ENCODE measurements around the gene TTLL6. TPM values are rescaled to one million over a fixed set of nuclear protein-coding genes. Genes with fewer than 3 reads are reported as not detected.

TTLL6 gene
- total and polyA plus RNA-seq, 11 donors = 0.07 to 0.55 (median 0.15) TPM; not detected in 8

- no peaks in the 10 kb centered on the region for H3K36me3 ChIP-seq
- peaks cover 75 to 99% (median 98%) of the 10 kb centered on the region in 9 donors for H3K27me3 ChIP-seq
- H3K27ac ChIP-seq = no peak overlapping the region
- ATAC-seq = no peak
- intact Hi-C loops (cut with DNase I) = loop anchor here in 1 of 10 donors (10.0 kb wide), 1 partner anchor 255 kb away; no protein-coding TSS in a partner anchor
- no peak for DNase-seq
- peaks cover 0 to 21% (median 0%) of the 10 kb centered on the region in 12 donors for H3K4me1 ChIP-seq
- WGBS, 4 donors = 4 to 8% (median 7%) methylated on average over 29 to 32 of the region's 32 CpGs
- TF ChIP-seq, protein P1, sequence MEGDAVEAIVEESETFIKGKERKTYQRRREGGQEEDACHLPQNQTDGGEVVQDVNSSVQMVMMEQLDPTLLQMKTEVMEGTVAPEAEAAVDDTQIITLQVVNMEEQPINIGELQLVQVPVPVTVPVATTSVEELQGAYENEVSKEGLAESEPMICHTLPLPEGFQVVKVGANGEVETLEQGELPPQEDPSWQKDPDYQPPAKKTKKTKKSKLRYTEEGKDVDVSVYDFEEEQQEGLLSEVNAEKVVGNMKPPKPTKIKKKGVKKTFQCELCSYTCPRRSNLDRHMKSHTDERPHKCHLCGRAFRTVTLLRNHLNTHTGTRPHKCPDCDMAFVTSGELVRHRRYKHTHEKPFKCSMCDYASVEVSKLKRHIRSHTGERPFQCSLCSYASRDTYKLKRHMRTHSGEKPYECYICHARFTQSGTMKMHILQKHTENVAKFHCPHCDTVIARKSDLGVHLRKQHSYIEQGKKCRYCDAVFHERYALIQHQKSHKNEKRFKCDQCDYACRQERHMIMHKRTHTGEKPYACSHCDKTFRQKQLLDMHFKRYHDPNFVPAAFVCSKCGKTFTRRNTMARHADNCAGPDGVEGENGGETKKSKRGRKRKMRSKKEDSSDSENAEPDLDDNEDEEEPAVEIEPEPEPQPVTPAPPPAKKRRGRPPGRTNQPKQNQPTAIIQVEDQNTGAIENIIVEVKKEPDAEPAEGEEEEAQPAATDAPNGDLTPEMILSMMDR (IDR thresholded peaks at IDR 0.05) = no peak
- no peak for TF ChIP-seq POLR2A (IDR thresholded peaks at IDR 0.05)
- H3K9me3 ChIP-seq = no peaks in the 10 kb centered on the region
- H3K4me3 ChIP-seq = no peak overlapping the region
Observed at GRCh38 chr17:48749621-48750553, 67.1 kb downstream of the TTLL6 start.

DNA sequence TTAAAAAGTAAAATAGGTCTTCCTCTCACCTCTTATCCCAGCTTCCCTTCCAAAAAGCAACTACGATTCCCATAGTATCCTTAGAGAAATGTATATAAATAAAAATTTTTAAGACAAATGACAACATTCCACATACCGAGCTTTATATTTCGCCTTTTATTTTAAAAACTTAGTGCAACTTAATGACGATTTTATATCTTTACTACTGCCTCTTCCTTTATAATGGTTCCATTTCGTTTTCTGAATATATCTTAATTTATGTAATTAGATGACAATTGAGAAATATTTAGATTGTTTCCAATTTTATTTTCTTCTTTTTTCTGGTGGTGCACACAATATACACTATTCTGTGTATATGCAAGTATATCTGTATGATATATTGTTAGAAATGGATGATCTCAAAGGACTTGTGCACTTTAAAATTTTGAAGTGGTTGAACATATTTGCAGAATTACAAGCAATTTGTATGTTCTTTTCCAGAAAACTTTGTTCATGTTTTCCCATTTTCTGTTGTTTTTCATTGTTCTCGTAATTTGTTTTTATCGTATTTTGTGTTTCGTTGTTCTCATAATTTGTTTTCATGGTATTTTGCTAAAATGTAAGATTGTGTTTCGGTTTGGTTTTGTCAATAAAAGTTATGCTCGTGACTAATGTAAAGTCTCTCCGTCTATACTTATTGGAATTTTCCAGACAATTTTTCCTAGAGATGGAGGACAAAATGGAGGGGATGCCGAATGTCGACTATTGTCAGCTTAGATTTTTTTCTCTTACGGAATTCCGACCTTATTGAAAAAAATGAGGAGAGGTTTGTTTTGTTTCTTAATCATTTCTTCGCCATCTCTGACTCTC, 68.1 kb downstream of the TTLL6 start:
- H3K4me3 ChIP-seq = no peak overlapping the region
- 18 to 25% (median 23%) methylated on average over 16 of the region's 16 CpGs for WGBS, 4 donors
- intact Hi-C loops (cut with DNase I) = loop anchor here in 1 of 10 donors (10.0 kb wide), 1 partner anchor 256 kb away; no protein-coding TSS in a partner anchor
- H3K36me3 ChIP-seq = no peaks in the 10 kb centered on the region
- H3K4me1 ChIP-seq = peaks cover 0 to 11% (median 0%) of the 10 kb centered on the region in 12 donors
- TF ChIP-seq POLR2A (IDR thresholded peaks at IDR 0.05) = no peak
- TF ChIP-seq, protein P1 (IDR thresholded peaks at IDR 0.05) = no peak
- no peak for DNase-seq
- peaks cover 70 to 99% (median 98%) of the 10 kb centered on the region in 9 donors for H3K27me3 ChIP-seq
- H3K27ac ChIP-seq = no peak overlapping the region
- no peak for ATAC-seq
- H3K9me3 ChIP-seq = no peaks in the 10 kb centered on the region

DNA sequence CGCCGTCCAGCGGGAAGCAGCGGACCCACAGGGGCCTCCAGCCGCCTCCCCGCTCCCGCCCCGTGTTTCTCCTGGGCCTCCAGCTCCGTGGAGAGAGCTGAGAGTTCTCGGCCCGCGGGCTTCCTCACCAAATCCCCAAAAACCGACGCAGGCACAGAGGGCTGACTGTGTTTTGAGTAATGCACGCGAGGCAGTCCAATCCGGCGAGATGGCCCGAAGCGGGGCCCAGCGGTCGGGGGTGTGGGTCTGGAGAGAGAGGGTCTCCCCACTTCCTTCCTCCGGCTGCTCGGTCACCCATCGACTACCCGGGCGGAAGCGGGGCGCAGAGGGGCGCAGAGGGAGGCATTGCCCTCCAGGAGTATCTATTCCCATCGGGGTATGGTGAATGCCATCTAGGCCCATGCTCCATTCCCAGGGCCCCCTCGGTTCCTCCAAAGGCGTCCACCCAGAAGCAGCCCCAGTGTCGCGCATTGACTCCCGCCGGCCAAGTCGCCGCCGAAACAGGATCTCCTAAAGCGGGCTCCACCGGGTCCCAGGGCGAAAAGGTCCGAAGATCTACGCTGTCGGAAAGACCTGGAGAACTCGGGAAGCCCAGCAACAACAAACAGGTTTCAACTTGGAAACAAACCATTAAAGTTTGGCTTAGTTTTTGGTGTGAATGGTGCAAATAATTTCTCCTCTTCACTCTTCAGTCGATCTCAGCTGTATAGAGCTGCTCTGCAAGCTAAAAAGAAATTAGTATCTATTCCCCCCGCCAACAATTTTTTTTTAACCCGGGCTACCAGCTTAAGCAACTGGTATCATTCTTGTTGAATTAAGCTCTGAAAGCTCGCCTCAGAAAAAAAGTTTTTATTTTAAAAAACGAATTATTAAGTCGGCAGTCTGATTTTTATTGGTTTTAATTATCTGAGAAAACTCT, 69.3 kb downstream of the TTLL6 start:
- TF ChIP-seq, protein P1 (IDR thresholded peaks at IDR 0.05) = no peak
- no peak for TF ChIP-seq POLR2A (IDR thresholded peaks at IDR 0.05)
- Histone ChIP-seq H3K36me3 (no peaks in the 10 kb centered on the region), H3K9me3 (no peaks in the 10 kb centered on the region), H3K4me3 (no peak overlapping the region), H3K4me1 (no peaks in the 10 kb centered on the region), H3K27me3 (peaks cover 72 to 99% (median 98%) of the 10 kb centered on the region in 9 donors), H3K27ac (no peak overlapping the region)
- ATAC-seq (no peak), DNase-seq (no peak)
- intact Hi-C loops (cut with DNase I) = loop anchor here in 1 of 10 donors (10.0 kb wide), 1 partner anchor 257 kb away; no protein-coding TSS in a partner anchor
- 4 to 8% (median 7%) methylated on average over 35 to 53 of the region's 53 CpGs for WGBS, 4 donors
